SU-DHL-6 (cell line): ENCODE results near the gene CD8B2.

Source experiments
- H2AFZ ChIP-seq: fragments of 200-600 bp; sonication (generic); 2 replicates; pipeline ENCODE4 v1.6.1; 2014; ENCODE audit warnings: low read depth, mild to moderate bottlenecking, moderate library complexity, mixed read lengths, antibody characterized with exemption, low read length; ENCODE audit not compliant: severe bottlenecking
- H3F3A ChIP-seq: fragments of 200-600 bp; shearing (Covaris generic); 2 replicates; pipeline ENCODE4 v1.6.0; 2016; ENCODE audit warnings: antibody characterized with exemption, mild to moderate bottlenecking; ENCODE audit not compliant: insufficient read depth
- H3K27ac ChIP-seq: fragments of 200-600 bp; sonication (generic); 2 replicates; pipeline ENCODE4 v1.5.1; 2016; ENCODE audit warnings: low read depth, mild to moderate bottlenecking, low read length, moderate library complexity, mixed read lengths
- H3K27me3 ChIP-seq: fragments of 200-600 bp; sonication (generic), shearing (Covaris generic); 2 replicates; pipeline ENCODE4 v1.6.0; 2014; ENCODE audit warnings: mild to moderate bottlenecking, low read length
- H3K36me3 ChIP-seq: fragments of 200-600 bp; sonication (generic); 2 replicates; pipeline ENCODE4 v1.6.1; 2014; ENCODE audit warnings: mild to moderate bottlenecking, low read length, mixed read lengths
- H3K4me2 ChIP-seq: fragments of 300-600, 200-600 bp; shearing (Covaris generic), sonication (generic); 2 replicates; pipeline ENCODE4 v1.6.0; 2014; ENCODE audit warnings: low read length, low read depth, mild to moderate bottlenecking; ENCODE audit not compliant: poor library complexity, severe bottlenecking
- H3K4me3 ChIP-seq: fragments of 200-600 bp; sonication (generic); 2 replicates; pipeline ENCODE4 v1.5.1; 2014; ENCODE audit warnings: antibody characterized with exemption, low read length, mild to moderate bottlenecking, mixed read lengths; ENCODE audit not compliant: insufficient read depth, poor library complexity, severe bottlenecking
- H3K79me2 ChIP-seq: fragments of 200-600 bp; sonication (generic); 2 replicates; pipeline ENCODE4 v1.6.1; 2014; ENCODE audit warnings: mild to moderate bottlenecking, low read length, moderate library complexity; ENCODE audit not compliant: insufficient read depth
- H3K9ac ChIP-seq: fragments of 200-600 bp; sonication (generic); 2 replicates; pipeline ENCODE4 v1.7.0; 2014; ENCODE audit warnings: mild to moderate bottlenecking, low read length
- H3K9me2 ChIP-seq: fragments of 200-600 bp; sonication (generic); replicated peaks from 2 replicates; pipeline ENCODE4 v1.6.1; 2014; ENCODE audit warnings: low read length; ENCODE audit not compliant: insufficient read depth
- H3K9me3 ChIP-seq: fragments of 200-600 bp; sonication (generic); 2 replicates; pipeline ENCODE4 v1.6.1; 2014; ENCODE audit warnings: low read length, mixed read lengths; ENCODE audit not compliant: insufficient read depth
- H4K20me1 ChIP-seq: fragments of 200-600 bp; sonication (generic); 2 replicates; pipeline ENCODE4 v1.6.1; 2014; ENCODE audit warnings: low read depth, mild to moderate bottlenecking, antibody characterized with exemption, low read length, moderate library complexity, mixed read lengths
- CTCF ChIP-seq: fragments of 200-600 bp; sonication (generic); IDR thresholded peaks from one replicate; pipeline ENCODE4 v1.5.1; 2017; ENCODE audit warnings: antibody characterized with exemption, mild to moderate bottlenecking, low read length, moderate library complexity; ENCODE audit not compliant: insufficient read depth, poor library complexity, severe bottlenecking
- EZH2phosphoT487 ChIP-seq: fragments of 200-600 bp; sonication (generic), shearing (Covaris generic); conservative IDR thresholded peaks from 2 replicates; pipeline ENCODE4 v1.6.1; 2018; ENCODE audit warnings: mild to moderate bottlenecking, antibody characterized with exemption, low read length, moderate library complexity, mixed read lengths

The CD8B2 gene

GRCh38 chr2:106562268-106563186, 75.4 kb downstream of the CD8B2 start:
- H3K4me2 ChIP-seq: no peak overlapping the region
- no peaks in the 10 kb centered on the region for H4K20me1 ChIP-seq
- H2AFZ ChIP-seq: no peak overlapping the region
- H3K36me3 ChIP-seq: no peaks in the 10 kb centered on the region
- no peaks in the 10 kb centered on the region for H3F3A ChIP-seq
- H3K9ac ChIP-seq: no peak overlapping the region
- no peak overlapping the region for H3K4me3 ChIP-seq
- H3K27ac ChIP-seq: no peak overlapping the region
- no peaks in the 10 kb centered on the region for H3K79me2 ChIP-seq
- TF ChIP-seq EZH2phosphoT487 (no peak), CTCF (no peak)
- no peaks in the 10 kb centered on the region for H3K9me3 ChIP-seq
- no peaks in the 10 kb centered on the region for H3K27me3 ChIP-seq
- H3K9me2 ChIP-seq: no peaks in the 10 kb centered on the region

- H3F3A ChIP-seq: no peaks in the 10 kb centered on the region
- H2AFZ ChIP-seq: no peak overlapping the region
- no peak overlapping the region for H3K27ac ChIP-seq
- no peaks in the 10 kb centered on the region for H3K9me3 ChIP-seq
- H3K9ac ChIP-seq: no peak overlapping the region
- no peaks in the 10 kb centered on the region for H3K36me3 ChIP-seq
- no peaks in the 10 kb centered on the region for H3K79me2 ChIP-seq
- TF ChIP-seq CTCF (no peak), EZH2phosphoT487 (no peak)
- H4K20me1 ChIP-seq: no peaks in the 10 kb centered on the region
- no peak overlapping the region for H3K4me2 ChIP-seq
- no peak overlapping the region for H3K4me3 ChIP-seq
- no peaks in the 10 kb centered on the region for H3K27me3 ChIP-seq
- no peaks in the 10 kb centered on the region for H3K9me2 ChIP-seq
These were observed 76.0 kb downstream of the CD8B2 start for GRCh38 chr2:106563195-106563594.

- Histone ChIP-seq H3K27me3 (no peaks in the 10 kb centered on the region), H3K36me3 (no peaks in the 10 kb centered on the region), H3K27ac (no peak overlapping the region), H3K4me3 (no peak overlapping the region), H2AFZ (no peak overlapping the region), H4K20me1 (no peaks in the 10 kb centered on the region), H3K9me2 (no peaks in the 10 kb centered on the region), H3F3A (no peaks in the 10 kb centered on the region), H3K9ac (no peak overlapping the region), H3K4me2 (no peak overlapping the region), H3K9me3 (no peaks in the 10 kb centered on the region), H3K79me2 (no peaks in the 10 kb centered on the region)
- TF ChIP-seq EZH2phosphoT487: no peak
- TF ChIP-seq CTCF: no peak
These were observed 78.4 kb downstream of the CD8B2 start for GRCh38 chr2:106565599-106565998.
